Liver (tissue), 9 donors: ENCODE data around the gene OSBPL5. TPM values are rescaled to one million over a fixed set of nuclear protein-coding genes. Genes with fewer than 3 reads are reported as not detected.

Experiments used
- DNase-seq: peaks from one replicate; pipeline ENCODE4 v3.0.0-alpha.2; 2017; ENCODE audit warnings: low spot score
- H3K27ac ChIP-seq, 2 donors: one replicate each; pipeline ENCODE4 v1.7.0; 2013; ENCODE audit warnings: inconsistent platforms in 2 of 2, low read length in 2 of 2, control low read depth in 1 of 2, low read depth in 1 of 2, mild to moderate bottlenecking in 1 of 2
- H3K27me3 ChIP-seq, 4 donors: one replicate each; pipeline versions ENCODE4 v1.6.1 to v1.7.0; 2013; ENCODE audit warnings: low read length in 3 of 4, inconsistent platforms in 1 of 4, mild to moderate bottlenecking in 1 of 4, moderate library complexity in 1 of 4; ENCODE audit not compliant: control insufficient read depth in 4 of 4, insufficient read depth in 4 of 4
- H3K36me3 ChIP-seq, 4 donors: one replicate each; pipeline versions ENCODE4 v1.6.1 to v1.7.0; 2013; ENCODE audit warnings: low read length in 3 of 4, mild to moderate bottlenecking in 3 of 4, low read depth in 1 of 4, moderate library complexity in 1 of 4; ENCODE audit not compliant: control insufficient read depth in 4 of 4, insufficient read depth in 3 of 4
- H3K4me1 ChIP-seq, 4 donors: one replicate each; pipeline versions ENCODE4 v1.6.1 to v1.7.0; 2013; ENCODE audit warnings: low read length in 3 of 4, mild to moderate bottlenecking in 3 of 4, moderate library complexity in 1 of 4; ENCODE audit not compliant: control insufficient read depth in 4 of 4, insufficient read depth in 4 of 4
- H3K4me3 ChIP-seq, 3 donors: one replicate each; pipeline versions ENCODE4 v1.6.1 to v1.7.0; 2013; ENCODE audit warnings: low read length in 3 of 3, control low read depth in 1 of 3, low read depth in 1 of 3, mild to moderate bottlenecking in 1 of 3
- H3K9ac ChIP-seq, 2 donors: one replicate each; pipeline ENCODE4 v1.7.0; 2013; ENCODE audit warnings: low read length in 2 of 2, mild to moderate bottlenecking in 2 of 2, moderate library complexity in 2 of 2, control low read depth in 1 of 2, low read depth in 1 of 2
- H3K9me3 ChIP-seq, 4 donors: one replicate each; pipeline versions ENCODE4 v1.6.1 to v1.7.0; 2013; ENCODE audit warnings: low read length in 3 of 4; ENCODE audit not compliant: control insufficient read depth in 4 of 4
- ATF3 ChIP-seq: IDR thresholded peaks from 2 replicates; pipeline ENCODE4 v1.6.1; 2016; ENCODE audit warnings: antibody characterized with exemption
- CTCF ChIP-seq: fragments of 150-350 bp; IDR thresholded peaks from 2 replicates; pipeline ENCODE4 v1.5.1; 2017; ENCODE audit warnings: improper control_type of control experiment, low read depth, low read length; ENCODE audit not compliant: missing input control
- EGR1 ChIP-seq, 2 donors: IDR thresholded peaks; 2 replicates each; pipeline ENCODE4 v1.6.1; 2016 to 2018; ENCODE audit warnings: antibody characterized with exemption in 2 of 2, low read depth in 2 of 2
- FOXA1 ChIP-seq: IDR thresholded peaks from 2 replicates; pipeline ENCODE4 v1.6.1; 2016; ENCODE audit warnings: antibody characterized with exemption
- FOXA2 ChIP-seq: IDR thresholded peaks from 2 replicates; pipeline ENCODE4 v1.6.1; 2016; ENCODE audit warnings: antibody characterized with exemption
- GABPA ChIP-seq, 2 donors: IDR thresholded peaks in 1 of 2; conservative IDR thresholded peaks in 1 of 2; 2 replicates each; pipeline ENCODE4 v1.6.1; 2016; ENCODE audit warnings: antibody characterized with exemption in 2 of 2, mild to moderate bottlenecking in 1 of 2, moderate library complexity in 1 of 2
- HNF4A ChIP-seq, 2 donors: conservative IDR thresholded peaks; 2 replicates each; pipeline ENCODE4 v1.6.1; 2016; ENCODE audit warnings: antibody characterized with exemption in 2 of 2, mild to moderate bottlenecking in 2 of 2
- HNF4G ChIP-seq: IDR thresholded peaks from 2 replicates; pipeline ENCODE4 v1.6.1; 2016; ENCODE audit warnings: antibody characterized with exemption
- JUND ChIP-seq, 2 donors: IDR thresholded peaks; 2 replicates each; pipeline ENCODE4 v1.6.1; 2016; ENCODE audit warnings: antibody characterized with exemption in 2 of 2
- MAX ChIP-seq: IDR thresholded peaks from 2 replicates; pipeline ENCODE4 v1.6.1; 2016; ENCODE audit warnings: antibody characterized with exemption
- NR2F2 ChIP-seq: IDR thresholded peaks from 2 replicates; pipeline ENCODE4 v1.6.1; 2016; ENCODE audit warnings: antibody characterized with exemption
- RAD21 ChIP-seq, 2 donors: IDR thresholded peaks; 2 replicates each; pipeline ENCODE4 v1.6.1; 2016; ENCODE audit warnings: antibody characterized with exemption in 2 of 2, mild to moderate bottlenecking in 2 of 2
- REST ChIP-seq: IDR thresholded peaks from 2 replicates; pipeline ENCODE4 v1.6.1; 2016; ENCODE audit warnings: antibody characterized with exemption, mild to moderate bottlenecking
- RXRA ChIP-seq, 2 donors: IDR thresholded peaks; 2 replicates each; pipeline ENCODE4 v1.6.1; 2017 to 2018; ENCODE audit warnings: antibody characterized with exemption in 2 of 2, mild to moderate bottlenecking in 1 of 2
- TAF1 ChIP-seq: conservative IDR thresholded peaks from 2 replicates; pipeline ENCODE4 v1.6.1; 2016; ENCODE audit warnings: antibody characterized with exemption, mild to moderate bottlenecking
- YY1 ChIP-seq: IDR thresholded peaks from 2 replicates; pipeline ENCODE4 v1.6.1; 2016; ENCODE audit warnings: antibody characterized with exemption, mild to moderate bottlenecking
- WGBS: extraction: QIAGEN DNeasy Blood & Tissue Kit; methylation state at CpG from one replicate; pipeline ENCODE4 v1.1.7; 2013; 5-methylcytosine and 5-hydroxymethylcytosine counted together
- polyA plus RNA-seq, 2 donors: library from polyadenylated mRNA; stranded (reverse) in 1 of 2; unstranded in 1 of 2; fragments of 200-250 nt in 1 of 2; fragments of >200 nt in 1 of 2; fragmentation: Nextera tagmentation in 1 of 2; extraction: Ambion mirVana in 1 of 2; gene quantifications; one replicate each; pipeline versions ENCODE4 v1.2.1 to v1.2.3, GENCODE V29; 2013 to 2015
- total RNA-seq, 2 donors: library from RNA; depleted of rRNA; stranded (reverse); fragments of >200 nt; gene quantifications; one replicate each; pipeline ENCODE4 v1.2.3, GENCODE V29; 2014
- donor health status: healthy.
- donor health status: healthy.
- donor health status: healthy.
- donor health status: healthy.
- donor health status: healthy.

The OSBPL5 gene
- total and polyA plus RNA-seq, 4 donors = 0.74 to 6.2 (median 3.9) TPM

- no peak for TF ChIP-seq YY1
- no peak for TF ChIP-seq MAX
- TF ChIP-seq REST = no peak
- TF ChIP-seq TAF1 = no peak
- TF ChIP-seq ATF3 = no peak
- no peak for TF ChIP-seq RAD21 (IDR thresholded peaks at IDR 0.05)
- TF ChIP-seq HNF4A (conservative IDR thresholded peaks at IDR 0.05) = no peak
- TF ChIP-seq RXRA (IDR thresholded peaks at IDR 0.05) = no peak
- no peak for TF ChIP-seq FOXA2
- TF ChIP-seq GABPA (IDR thresholded peaks at IDR 0.05 in 1 of 2, conservative IDR thresholded peaks at IDR 0.05 in 1 of 2) = no peak
- TF ChIP-seq HNF4G = no peak
- TF ChIP-seq NR2F2 = no peak
- TF ChIP-seq JUND (IDR thresholded peaks at IDR 0.05) = no peak
- no peak for TF ChIP-seq FOXA1
- TF ChIP-seq CTCF = no peak
- Histone ChIP-seq H3K9ac (no peak overlapping the region), H3K36me3 (no peaks in the 10 kb centered on the region), H3K27me3 (no peaks in the 10 kb centered on the region), H3K4me3 (no peak overlapping the region), H3K27ac (no peak overlapping the region), H3K4me1 (no peaks in the 10 kb centered on the region), H3K9me3 (peaks cover 0 to 2% (median 0%) of the 10 kb centered on the region in 4 donors)
- 51% methylated on average over 15 of the region's 15 CpGs for WGBS
- DNase-seq = no peak
Measured at GRCh38 chr11:3189196-3189843, 24.2 kb upstream of the OSBPL5 start.

- H3K9ac ChIP-seq = no peak overlapping the region
- no peaks in the 10 kb centered on the region for H3K27me3 ChIP-seq
- peaks cover 0 to 2% (median 0%) of the 10 kb centered on the region in 4 donors for H3K9me3 ChIP-seq
- DNase-seq = no peak
- H3K4me1 ChIP-seq = no peaks in the 10 kb centered on the region
- no peaks in the 10 kb centered on the region for H3K36me3 ChIP-seq
- 79% methylated on average over 17 of the region's 17 CpGs for WGBS
- H3K27ac ChIP-seq = no peak overlapping the region
- TF ChIP-seq HNF4G (no peak), REST (no peak), TAF1 (no peak), EGR1 (IDR thresholded peaks at IDR 0.05; ENCODE audit: low read depth in 2 of 2) (no peak)
- H3K4me3 ChIP-seq = no peak overlapping the region
Measured at GRCh38 chr11:3188496-3189195, 23.5 kb upstream of the OSBPL5 start.
